OCI-LY7 (cell line): ENCODE results near the gene TPRG1. TPM values are rescaled to one million over a fixed set of nuclear protein-coding genes. Genes with fewer than 3 reads are reported as not detected.
A peak's percentile ranks its signal among the peaks of the same experiment; 100 is the strongest.

Experiments
- BruUV-seq: library from RNA; stranded (reverse); fragments of 400-500 nt; replicated peaks from 2 replicates; lab custom pipeline; 2021; lab: Mats Ljungman, UMichigan
- CTCF ChIA-PET: fragments of 300-600 bp; sonication (Branson Sonifier 250); formaldehyde crosslinking; loops from one replicate; lab custom pipeline; 2022; ENCODE audit warnings: antibody characterized with exemption; ENCODE audit not compliant: unreplicated experiment; lab: Charles Lee
- POLR2A ChIA-PET: fragments of 300-600 bp; sonication (Branson Sonifier 250); formaldehyde crosslinking; loops from one replicate; lab custom pipeline; 2022; ENCODE audit warnings: antibody characterized with exemption; lab: Charles Lee
- DNase-seq: peaks from one replicate; pipeline ENCODE4 v3.0.0-alpha.2; 2015; ENCODE audit warnings: low spot score
- H2AFZ ChIP-seq: fragments of 200-600 bp; sonication (generic), shearing (Covaris generic); 2 replicates; pipeline ENCODE4 v1.6.1; 2014; ENCODE audit warnings: mild to moderate bottlenecking, antibody characterized with exemption, low read length, moderate library complexity
- H3K27ac ChIP-seq: fragments of 200-600 bp; sonication (generic); 2 replicates; pipeline ENCODE4 v1.5.1; 2014; ENCODE audit warnings: mixed run types, low read depth, mild to moderate bottlenecking, moderate library complexity, low read length, inconsistent platforms; ENCODE audit not compliant: poor library complexity, severe bottlenecking
- H3K36me3 ChIP-seq: fragments of 200-600 bp; sonication (generic); 2 replicates; pipeline ENCODE4 v1.6.1; 2014; ENCODE audit warnings: mild to moderate bottlenecking, antibody characterized with exemption, low read length, moderate library complexity, mixed read lengths; ENCODE audit not compliant: insufficient read depth
- H3K4me1 ChIP-seq: fragments of 200-600 bp; sonication (generic); 2 replicates; pipeline ENCODE4 v1.5.1; 2014; ENCODE audit warnings: mild to moderate bottlenecking, low read length; ENCODE audit not compliant: insufficient read depth, poor library complexity, severe bottlenecking
- H3K4me2 ChIP-seq: fragments of 200-600 bp; sonication (generic); 2 replicates; pipeline ENCODE4 v1.6.1; 2014; ENCODE audit warnings: mild to moderate bottlenecking, low read length
- H3K4me3 ChIP-seq: fragments of 200-600 bp; sonication (generic); 2 replicates; pipeline ENCODE4 v1.5.1; 2014; ENCODE audit warnings: mild to moderate bottlenecking, low read depth, low read length; ENCODE audit not compliant: poor library complexity, severe bottlenecking
- H3K79me2 ChIP-seq: fragments of 200-600 bp; sonication (generic); 2 replicates; pipeline ENCODE4 v1.6.1; 2016; ENCODE audit warnings: low read depth, mild to moderate bottlenecking, low read length, moderate library complexity, mixed read lengths; ENCODE audit not compliant: insufficient read depth
- H3K9me2 ChIP-seq: fragments of 200-600 bp; sonication (generic); 2 replicates; pipeline ENCODE4 v1.6.1; 2016; ENCODE audit warnings: mild to moderate bottlenecking, low read length, mixed read lengths; ENCODE audit not compliant: insufficient read depth
- H3K9me3 ChIP-seq: fragments of 200-600 bp; sonication (generic); 2 replicates; pipeline ENCODE4 v1.6.1; 2014; ENCODE audit warnings: mild to moderate bottlenecking, mixed run types, low read length, mixed read lengths
- H4K20me1 ChIP-seq: fragments of 200-600 bp; sonication (generic); 2 replicates; pipeline ENCODE4 v1.6.1; 2014; ENCODE audit warnings: mild to moderate bottlenecking, antibody characterized with exemption, low read length, moderate library complexity, mixed read lengths; ENCODE audit not compliant: insufficient read depth
- CTCF ChIP-seq: fragments of 200-600 bp; sonication (generic); conservative IDR thresholded peaks from 2 replicates; pipeline ENCODE4 v1.5.1; 2014; ENCODE audit warnings: mild to moderate bottlenecking, antibody characterized with exemption, low read length, moderate library complexity, mixed read lengths
- EZH2phosphoT487 ChIP-seq: fragments of 200-600 bp; sonication (generic); IDR thresholded peaks from 2 replicates; pipeline ENCODE4 v1.6.1; 2018; ENCODE audit warnings: low read depth, borderline replicate concordance, mild to moderate bottlenecking, mixed run types, antibody characterized with exemption, low read length, moderate library complexity, mixed read lengths
- intact Hi-C: fragments of 100-400 bp; cut with micrococcal nuclease; formaldehyde crosslinking; loops from one replicate; pipeline ENCODE4 v1.10.0; 2022; ENCODE audit not compliant: unreplicated experiment
- total RNA-seq, 2 experiments: library from RNA; depleted of rRNA in 1 of 2; stranded (reverse); fragments of >200 nt in 1 of 2; shearing (Covaris generic) in 1 of 2; gene quantifications; 2 replicates each; pipeline ENCODE4 v1.2.3, GENCODE V29; 2014 to 2022

TPRG1 gene
- total RNA-seq, 2 experiments from 2014 or later, result 0.92 TPM; not detected in 1

- Histone ChIP-seq H2AFZ (no peak overlapping the region), H3K9me3 (no peaks in the 10 kb centered on the region), H4K20me1 (no peaks in the 10 kb centered on the region), H3K36me3 (no peaks in the 10 kb centered on the region), H3K4me1 (no peaks in the 10 kb centered on the region), H3K79me2 (no peaks in the 10 kb centered on the region), H3K4me3 (no peak overlapping the region), H3K27ac (no peak overlapping the region), H3K9me2 (no peaks in the 10 kb centered on the region), H3K4me2 (no peak overlapping the region)
- no peak for DNase-seq
- no TSS peak for BruUV-seq
- intact Hi-C loops, result no loop called here
- no peak for TF ChIP-seq CTCF
- no peak for TF ChIP-seq EZH2phosphoT487
- POLR2A ChIA-PET, result interaction anchor here (0.5 kb wide), 1 partner anchor 22 kb away, joined by 4 read pairs; no protein-coding TSS in a partner anchor
- CTCF ChIA-PET, result no interaction called here
These were observed 3.1 kb upstream of the TPRG1 start for GRCh38 chr3:189168711-189169110.

- no peaks in the 10 kb centered on the region for H3K4me1 ChIP-seq
- no TSS peak for BruUV-seq
- H3K36me3 ChIP-seq, result no peaks in the 10 kb centered on the region
- ChIA-PET POLR2A (no interaction called here), CTCF (no interaction called here)
- no peak overlapping the region for H3K4me2 ChIP-seq
- H3K4me3 ChIP-seq, result no peak overlapping the region
- no peaks in the 10 kb centered on the region for H3K9me3 ChIP-seq
- no peaks in the 10 kb centered on the region for H3K9me2 ChIP-seq
- no peaks in the 10 kb centered on the region for H4K20me1 ChIP-seq
- intact Hi-C loops, result no loop called here
- no peaks in the 10 kb centered on the region for H3K79me2 ChIP-seq
- peak; percentile 3 for DNase-seq
- TF ChIP-seq CTCF (peak; percentile 49; the same call in 1 of the 2 replicates), EZH2phosphoT487 (no peak)
- no peak overlapping the region for H2AFZ ChIP-seq
- H3K27ac ChIP-seq, result no peak overlapping the region
These were observed 2.0 kb upstream of the TPRG1 start for GRCh38 chr3:189169728-189170127.

GRCh38 chr3:189170559-189170958, 1.2 kb upstream of the TPRG1 start:
- Histone ChIP-seq H4K20me1 (no peaks in the 10 kb centered on the region), H3K9me3 (no peaks in the 10 kb centered on the region), H2AFZ (no peak overlapping the region), H3K9me2 (no peaks in the 10 kb centered on the region), H3K4me3 (no peak overlapping the region), H3K79me2 (no peaks in the 10 kb centered on the region), H3K4me1 (no peaks in the 10 kb centered on the region), H3K4me2 (no peak overlapping the region), H3K36me3 (no peaks in the 10 kb centered on the region), H3K27ac (no peak overlapping the region)
- ChIA-PET CTCF (no interaction called here), POLR2A (no interaction called here)
- intact Hi-C loops, result no loop called here
- no TSS peak for BruUV-seq
- DNase-seq, result no peak
- TF ChIP-seq CTCF, result no peak
- no peak for TF ChIP-seq EZH2phosphoT487
